H9 (cell line): Measurements from ENCODE around the gene PHF12. TPM values are rescaled to one million over a fixed set of nuclear protein-coding genes. Genes with fewer than 3 reads are reported as not detected.

Experiments used
- DNase-seq: peaks from one replicate; pipeline ENCODE4 v3.0.0-alpha.2; 2017
- H2AFZ ChIP-seq: one replicate; pipeline ENCODE4 v1.6.1; 2013; ENCODE audit warnings: mild to moderate bottlenecking, low read length, control low read depth, moderate library complexity
- H2AK5ac ChIP-seq: 2 replicates; pipeline ENCODE4 v1.6.1; 2013; ENCODE audit warnings: low read length, control low read depth, mixed read lengths; ENCODE audit not compliant: insufficient read length
- H2BK120ac ChIP-seq: one replicate; pipeline ENCODE4 v1.6.1; 2013; ENCODE audit warnings: low read depth, mild to moderate bottlenecking, low read length, control low read depth, inconsistent platforms; ENCODE audit not compliant: poor library complexity, severe bottlenecking
- H2BK12ac ChIP-seq: 2 replicates; pipeline ENCODE4 v1.6.1; 2013; ENCODE audit warnings: low read length, control low read depth, mixed read lengths, low read depth; ENCODE audit not compliant: insufficient read length
- H2BK15ac ChIP-seq: 2 replicates; pipeline ENCODE4 v1.6.1; 2013; ENCODE audit warnings: low read depth, low read length, control low read depth
- H2BK20ac ChIP-seq: one replicate; pipeline ENCODE4 v1.6.1; 2013; ENCODE audit warnings: low read depth, mild to moderate bottlenecking, low read length, control low read depth, inconsistent platforms; ENCODE audit not compliant: poor library complexity, severe bottlenecking
- H2BK5ac ChIP-seq: 2 replicates; pipeline ENCODE4 v1.6.1; 2013; ENCODE audit warnings: low read length, control low read depth, mixed read lengths; ENCODE audit not compliant: insufficient read length
- H3K14ac ChIP-seq: 2 replicates; pipeline ENCODE4 v1.6.1; 2013; ENCODE audit warnings: low read length, control low read depth; ENCODE audit not compliant: insufficient read depth
- H3K18ac ChIP-seq: 2 replicates; pipeline ENCODE4 v1.6.1; 2013; ENCODE audit warnings: low read depth, mild to moderate bottlenecking, mixed read lengths, low read length, control low read depth; ENCODE audit not compliant: insufficient read length
- H3K23ac ChIP-seq: 2 replicates; pipeline ENCODE4 v1.6.1; 2013; ENCODE audit warnings: low read length, control low read depth, mixed read lengths, low read depth; ENCODE audit not compliant: insufficient read length
- H3K23me2 ChIP-seq: 2 replicates; pipeline ENCODE4 v1.6.1; 2013; ENCODE audit warnings: low read depth, mild to moderate bottlenecking, mixed read lengths, low read length, control low read depth; ENCODE audit not compliant: insufficient read length, poor library complexity, severe bottlenecking
- H3K27ac ChIP-seq: 2 replicates; pipeline ENCODE4 v1.5.1; 2013; ENCODE audit warnings: low read length, control low read depth, mixed read lengths, low read depth; ENCODE audit not compliant: insufficient read length
- H3K27me3 ChIP-seq: 2 replicates; pipeline ENCODE4 v1.6.1; 2013; ENCODE audit warnings: low read length, control low read depth, inconsistent platforms; ENCODE audit not compliant: insufficient read depth
- H3K4ac ChIP-seq: 2 replicates; pipeline ENCODE4 v1.6.1; 2013; ENCODE audit warnings: low read depth, mild to moderate bottlenecking, control low read depth, inconsistent platforms, low read length, moderate library complexity
- H3K4me1 ChIP-seq: 2 replicates; pipeline ENCODE4 v1.6.1; 2013; ENCODE audit warnings: low read length, control low read depth, inconsistent platforms; ENCODE audit not compliant: insufficient read depth
- H3K4me2 ChIP-seq: 2 replicates; pipeline ENCODE4 v1.6.1; 2013; ENCODE audit warnings: low read length, control low read depth, mixed read lengths; ENCODE audit not compliant: insufficient read length, insufficient read depth
- H3K56ac ChIP-seq: 2 replicates; pipeline ENCODE4 v1.6.1; 2013; ENCODE audit warnings: low read depth, mild to moderate bottlenecking, mixed read lengths, low read length, control low read depth; ENCODE audit not compliant: insufficient read length
- H3K79me1 ChIP-seq: 2 replicates; pipeline ENCODE4 v1.6.1; 2013; ENCODE audit warnings: low read depth, mild to moderate bottlenecking, moderate library complexity, low read length, control low read depth, inconsistent platforms; ENCODE audit not compliant: insufficient read depth, poor library complexity, severe bottlenecking
- H3K79me2 ChIP-seq: 2 replicates; pipeline ENCODE4 v1.6.1; 2013; ENCODE audit warnings: low read length, control low read depth, inconsistent platforms; ENCODE audit not compliant: insufficient read depth
- H3K9ac ChIP-seq: 2 replicates; pipeline ENCODE4 v1.6.1; 2013; ENCODE audit warnings: low read length, control low read depth, mixed read lengths; ENCODE audit not compliant: insufficient read length; ENCODE audit errors: extremely low read depth
- H3K9me3 ChIP-seq: one replicate; pipeline ENCODE4 v1.6.1; 2013; ENCODE audit warnings: low read depth, low read length, inconsistent platforms; ENCODE audit not compliant: control insufficient read depth
- H3T11ph ChIP-seq: one replicate; pipeline ENCODE4 v1.6.1; 2013; ENCODE audit warnings: mild to moderate bottlenecking, low read length, control low read depth, inconsistent platforms
- H4K20me1 ChIP-seq: one replicate; pipeline ENCODE4 v1.6.1; 2013; ENCODE audit not compliant: control insufficient read depth, insufficient read length, insufficient read depth
- H4K5ac ChIP-seq: 2 replicates; pipeline ENCODE4 v1.6.1; 2013; ENCODE audit warnings: low read depth, mild to moderate bottlenecking, mixed read lengths, low read length, control low read depth; ENCODE audit not compliant: insufficient read length
- H4K8ac ChIP-seq: replicated peaks from 2 replicates; pipeline ENCODE4 v1.6.1; 2013; ENCODE audit warnings: low read length, control low read depth, mixed read lengths, low read depth; ENCODE audit not compliant: insufficient read length
- H4K91ac ChIP-seq: 2 replicates; pipeline ENCODE4 v1.6.1; 2013; ENCODE audit warnings: low read depth, mild to moderate bottlenecking, moderate library complexity, mixed read lengths, low read length, control low read depth; ENCODE audit not compliant: insufficient read length
- H3K27ac Mint-ChIP-seq, 3 experiments: 2 replicates in 2 of 3; 3 replicates in 1 of 3; pipeline ENCODE4 v1.8.0; 2020 to 2021; ENCODE audit warnings: mixed read lengths in 3 of 3, mild to moderate bottlenecking in 1 of 3, moderate library complexity in 1 of 3
- H3K27me3 Mint-ChIP-seq: 2 replicates; pipeline ENCODE4 v1.8.0; 2021; ENCODE audit warnings: low read depth, mild to moderate bottlenecking, moderate library complexity, mixed read lengths
- H3K36me3 Mint-ChIP-seq, 3 experiments: 2 replicates in 2 of 3; 3 replicates in 1 of 3; pipeline ENCODE4 v1.8.0; 2020 to 2021; ENCODE audit warnings: low read depth in 3 of 3, mixed read lengths in 3 of 3; ENCODE audit not compliant: insufficient read depth in 1 of 3
- H3K4me1 Mint-ChIP-seq, 2 experiments: 2 replicates each; pipeline ENCODE4 v1.8.0; 2020; ENCODE audit warnings: mixed read lengths in 2 of 2
- H3K4me3 Mint-ChIP-seq, 2 experiments: 2 replicates in 1 of 2; 3 replicates in 1 of 2; pipeline ENCODE4 v1.8.0; 2020 to 2021; ENCODE audit warnings: mild to moderate bottlenecking in 2 of 2, mixed read lengths in 2 of 2, moderate library complexity in 1 of 2
- H3K9me3 Mint-ChIP-seq, 2 experiments: 2 replicates in 1 of 2; 3 replicates in 1 of 2; pipeline ENCODE4 v1.8.0; 2020; ENCODE audit warnings: mild to moderate bottlenecking in 2 of 2, mixed read lengths in 2 of 2, moderate library complexity in 1 of 2
- CTCF ChIP-seq: fragments of 200-600 bp; sonication (generic); conservative IDR thresholded peaks from 3 replicates; pipeline ENCODE4 v1.8.0; 2021; ENCODE audit warnings: antibody characterized with exemption, mild to moderate bottlenecking
- WGBS: extraction: QIAGEN DNeasy Blood & Tissue Kit; methylation state at CpG from one replicate; pipeline ENCODE4 v1.1.7; 2013; ENCODE audit warnings: missing lambda C conversion rate, low lambda C conversion rate, mixed read lengths; ENCODE audit not compliant: insufficient read length; ENCODE audit errors: extremely low coverage; 5-methylcytosine and 5-hydroxymethylcytosine counted together
- total RNA-seq: library from RNA; stranded (reverse); gene quantifications from 2 replicates; pipeline ENCODE4 v1.2.1, GENCODE V29; 2021

The PHF12 gene
- total RNA-seq, 1 experiment from 2014 or later: 62.1 TPM

- Mint-ChIP-seq H3K9me3 (no peaks in the 10 kb centered on the region), H3K36me3 (peaks cover 58 to 85% (median 69%) of the 10 kb centered on the region in 3 experiments), H3K4me1 (peaks cover 25 to 41% of the 10 kb centered on the region in 2 experiments), H3K27me3 (no peaks in the 10 kb centered on the region), H3K4me3 (no peak overlapping the region), H3K27ac (peak overlapping the region; percentile 15 to 65 (median 55); a peak in 4 of 7 replicates)
- no peak for DNase-seq
- Histone ChIP-seq H3K14ac (no peak overlapping the region), H3K27me3 (no peaks in the 10 kb centered on the region), H2BK15ac (no peak overlapping the region), H3K9me3 (no peaks in the 10 kb centered on the region), H3K56ac (no peak overlapping the region), H4K20me1 (no peaks in the 10 kb centered on the region), H3K18ac (no peak overlapping the region), H3K23ac (no peak overlapping the region), H3K4me1 (peaks cover 5% of the 10 kb centered on the region; the same call in 1 of the 2 replicates), H3K79me1 (no peaks in the 10 kb centered on the region), H2BK120ac (no peak overlapping the region), H3K27ac (no peak overlapping the region), H2AK5ac (no peak overlapping the region), H3K4ac (no peak overlapping the region), H4K91ac (no peak overlapping the region), H4K5ac (no peak overlapping the region), H3K79me2 (no peaks in the 10 kb centered on the region), H4K8ac (no peak overlapping the region), H3K23me2 (no peaks in the 10 kb centered on the region), H2BK5ac (no peak overlapping the region), H3T11ph (no peak overlapping the region), H2BK20ac (no peak overlapping the region), H2AFZ (no peak overlapping the region), H3K4me2 (no peak overlapping the region), H3K9ac (no peak overlapping the region), H2BK12ac (no peak overlapping the region)
- no peak for TF ChIP-seq CTCF
- WGBS: no CpG with 5 or more reads among the region's 6 CpGs
These were observed 42.6 kb downstream of the PHF12 start for GRCh38 chr17:28908640-28909167.
